WTC11 (cell line): ENCODE results near the gene UTP11. TPM values are rescaled to one million over a fixed set of nuclear protein-coding genes. Genes with fewer than 3 reads are reported as not detected.
A peak's percentile ranks its signal among the peaks of the same experiment; 100 is the strongest.

Experiments
- ATAC-seq: fragments of 200-7000 bp; cut with Tn5 transposase; 2 replicates; pipeline ENCODE4 v1.10.0; 2021; ENCODE audit warnings: mild to moderate bottlenecking, moderate library complexity
- CTCF ChIA-PET: fragments of 300-600 bp; sonication (Branson Sonifier 250); formaldehyde crosslinking; loops from one replicate; lab custom pipeline; 2021; ENCODE audit warnings: antibody characterized with exemption; lab: Charles Lee
- POLR2A ChIA-PET: fragments of 350-600 bp; sonication (Branson Sonifier 250); formaldehyde crosslinking; loops from one replicate; lab custom pipeline; 2021; ENCODE audit warnings: antibody characterized with exemption; lab: Charles Lee
- DNase-seq: peaks from one replicate; pipeline ENCODE4 v3.0.0; 2021; ENCODE audit warnings: low spot score
- H3K27ac Mint-ChIP-seq: 2 replicates; pipeline ENCODE4 v1.8.0; 2021; ENCODE audit warnings: mixed read lengths
- H3K27me3 Mint-ChIP-seq: 2 replicates; pipeline ENCODE4 v1.8.0; 2021; ENCODE audit warnings: low read depth, mild to moderate bottlenecking, moderate library complexity, mixed read lengths
- H3K36me3 Mint-ChIP-seq: 2 replicates; pipeline ENCODE4 v1.8.0; 2021; ENCODE audit warnings: mixed read lengths
- H3K4me1 Mint-ChIP-seq: 2 replicates; pipeline ENCODE4 v1.8.0; 2022; ENCODE audit warnings: mixed read lengths
- H3K4me3 Mint-ChIP-seq: 2 replicates; pipeline ENCODE4 v1.8.0; 2021; ENCODE audit warnings: mild to moderate bottlenecking, moderate library complexity, mixed read lengths
- H3K9me3 Mint-ChIP-seq: 2 replicates; pipeline ENCODE4 v1.8.0; 2021; ENCODE audit warnings: mixed read lengths
- ATF1 ChIP-seq: sonication (generic); formaldehyde crosslinking; IDR thresholded peaks from 2 replicates; pipeline ENCODE4 v1.8.1; 2023; ENCODE audit warnings: mild to moderate bottlenecking, moderate library complexity, missing genetic modification reagents
- ATF6 ChIP-seq: sonication (generic); formaldehyde crosslinking; IDR thresholded peaks from 2 replicates; pipeline ENCODE4 v1.8.1; 2023; ENCODE audit warnings: mild to moderate bottlenecking, missing genetic modification reagents
- FOXP4 ChIP-seq: sonication (generic); formaldehyde crosslinking; IDR thresholded peaks from 2 replicates; pipeline ENCODE4 v1.8.0; 2022; ENCODE audit warnings: mild to moderate bottlenecking, missing genetic modification reagents
- MYBL2 ChIP-seq: sonication (generic); formaldehyde crosslinking; IDR thresholded peaks from 2 replicates; pipeline ENCODE4 v1.8.1; 2023; ENCODE audit warnings: mild to moderate bottlenecking, moderate library complexity, missing genetic modification reagents
- SMAD3 ChIP-seq: sonication (generic); formaldehyde crosslinking; IDR thresholded peaks from 2 replicates; pipeline ENCODE4 v1.8.0; 2022; ENCODE audit warnings: missing genetic modification reagents, mild to moderate bottlenecking, borderline replicate concordance
- ZBTB21 ChIP-seq: sonication (generic); formaldehyde crosslinking; IDR thresholded peaks from 2 replicates; pipeline ENCODE4 v1.8.1; 2023; ENCODE audit warnings: mild to moderate bottlenecking, missing genetic modification reagents, borderline replicate concordance
- ZMAT4 ChIP-seq: fragments of 250-450 bp; sonication (Bioruptor Pico); IDR thresholded peaks from 2 replicates; pipeline ENCODE4 v1.9.0; 2021; ENCODE audit warnings: mild to moderate bottlenecking
- ZNF263 ChIP-seq: sonication (generic); formaldehyde crosslinking; IDR thresholded peaks from 2 replicates; pipeline ENCODE4 v1.8.1; 2022; ENCODE audit warnings: low read depth, mild to moderate bottlenecking, moderate library complexity, missing genetic modification reagents
- ZNF423 ChIP-seq: fragments of 250-450 bp; sonication (Bioruptor Pico); IDR thresholded peaks from 2 replicates; pipeline ENCODE4 v2.1.2; 2022; ENCODE audit warnings: mild to moderate bottlenecking, moderate library complexity
- total RNA-seq: library from RNA; stranded (reverse); gene quantifications from 3 replicates; pipeline ENCODE4 v1.2.3, GENCODE V29; 2021
- TF ChIP-seq, protein P1 (sequence below): sonication (generic); formaldehyde crosslinking; IDR thresholded peaks from 2 replicates; pipeline ENCODE4 v1.8.1; 2023; ENCODE audit warnings: mild to moderate bottlenecking, missing genetic modification reagents, moderate library complexity
- TF ChIP-seq, protein P2 (sequence below): fragments of 200-600 bp; IDR thresholded peaks from 2 replicates; pipeline ENCODE4 v1.8.0; 2022; ENCODE audit warnings: antibody characterized with exemption

The UTP11 gene
- total RNA-seq, 1 experiment from 2014 or later: 42.2 TPM

GRCh38 chr1:38025233-38025632 is 12.7 kb downstream of the UTP11 start (continued):
- TF ChIP-seq SMAD3 (CRISPR knock-in tag) (no peak), FOXP4 (no peak)
- TF ChIP-seq, all 79 proteins: peak for 0

DNA sequence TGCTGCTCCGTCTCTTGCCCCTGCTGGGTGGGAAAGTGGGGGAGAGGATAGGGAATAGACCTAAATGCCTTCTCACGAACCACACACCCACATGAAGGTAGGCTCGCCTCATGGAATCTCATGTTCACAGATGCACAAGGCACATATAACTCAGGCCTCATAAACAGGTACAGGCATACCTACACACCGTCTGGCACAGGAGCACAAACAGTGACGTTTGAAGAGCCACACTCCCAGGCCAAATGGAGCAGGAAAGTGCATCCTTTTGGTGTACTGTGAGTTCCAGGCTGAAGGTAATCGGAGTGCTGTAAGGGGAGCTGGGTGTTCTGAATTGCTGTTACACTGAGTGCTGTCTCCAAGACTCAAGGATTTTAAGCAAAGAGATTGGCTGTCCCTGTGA is 13.1 kb downstream of the UTP11 start:
- DNase-seq: no peak
- ATAC-seq: no peak
- Mint-ChIP-seq H3K9me3 (no peaks in the 10 kb centered on the region), H3K27me3 (no peaks in the 10 kb centered on the region), H3K27ac (peak overlapping the region; percentile 13; the same call in 1 of the 2 replicates), H3K4me3 (no peak overlapping the region), H3K36me3 (peaks cover 41% of the 10 kb centered on the region), H3K4me1 (peaks cover 46% of the 10 kb centered on the region)
- POLR2A ChIA-PET: no interaction called here
- CTCF ChIA-PET: interaction anchor here (0.8 to 6.7 kb wide), 5 partner anchors 14 to 67 kb away, joined by 3 to 79 read pairs (median 7); no protein-coding TSS in a partner anchor
- TF ChIP-seq ZNF423 (CRISPR knock-in tag): no peak
- no peak for TF ChIP-seq ZMAT4 (CRISPR knock-in tag)
- TF ChIP-seq ZBTB21 (CRISPR knock-in tag): no peak
- TF ChIP-seq ATF1 (CRISPR knock-in tag): no peak
- TF ChIP-seq ATF6 (CRISPR knock-in tag): no peak
- TF ChIP-seq MYBL2 (CRISPR knock-in tag): no peak

DNA sequence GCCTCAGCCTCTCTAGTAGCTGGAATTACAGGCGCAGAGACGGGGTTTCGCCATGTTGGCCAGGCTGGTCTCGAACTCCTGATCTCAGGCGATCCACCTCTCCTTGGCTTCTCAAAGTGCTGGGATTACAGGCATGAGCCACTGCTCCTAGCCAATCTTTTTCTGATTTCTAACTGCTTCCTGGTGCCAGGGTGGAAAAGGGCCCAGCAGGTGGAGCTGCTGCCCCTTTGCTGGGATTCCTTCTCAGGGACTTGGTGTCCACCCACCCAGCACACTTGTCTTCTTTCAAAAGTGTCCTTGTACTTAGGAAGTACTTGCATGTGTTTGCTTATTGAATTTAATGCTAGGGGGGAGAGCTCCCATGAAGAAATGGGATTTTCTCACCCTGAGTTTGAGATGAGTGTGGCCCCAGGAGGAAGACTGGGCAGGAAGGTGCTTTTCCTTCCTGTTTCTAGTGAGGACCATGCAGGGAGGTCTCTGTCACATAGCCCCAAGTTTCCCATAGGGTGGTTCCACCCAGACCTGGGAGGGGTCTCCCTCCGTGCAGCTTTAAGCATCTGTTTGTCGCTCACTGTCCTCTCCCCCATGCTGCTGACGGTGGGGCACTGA is 14.2 kb downstream of the UTP11 start:
- CTCF ChIA-PET: interaction anchor here (0.6 to 6.7 kb wide), 14 partner anchors 7 to 476 kb away, joined by 3 to 79 read pairs (median 6); no protein-coding TSS in a partner anchor
- Mint-ChIP-seq H3K9me3 (no peaks in the 10 kb centered on the region), H3K4me1 (peaks cover 54% of the 10 kb centered on the region), H3K4me3 (no peak overlapping the region), H3K27me3 (no peaks in the 10 kb centered on the region), H3K27ac (peak overlapping the region; percentile 57; the same call in 1 of the 2 replicates), H3K36me3 (peaks cover 34% of the 10 kb centered on the region)
- DNase-seq (peak; percentile 74), ATAC-seq (peak; percentile 19)
- POLR2A ChIA-PET: interaction anchor here (1.2 to 1.6 kb wide), 2 partner anchors 20 to 30 kb away, joined by 3 to 5 read pairs; no protein-coding TSS in a partner anchor
- TF ChIP-seq ZNF263 (CRISPR knock-in tag): no peak
- TF ChIP-seq, protein P1, sequence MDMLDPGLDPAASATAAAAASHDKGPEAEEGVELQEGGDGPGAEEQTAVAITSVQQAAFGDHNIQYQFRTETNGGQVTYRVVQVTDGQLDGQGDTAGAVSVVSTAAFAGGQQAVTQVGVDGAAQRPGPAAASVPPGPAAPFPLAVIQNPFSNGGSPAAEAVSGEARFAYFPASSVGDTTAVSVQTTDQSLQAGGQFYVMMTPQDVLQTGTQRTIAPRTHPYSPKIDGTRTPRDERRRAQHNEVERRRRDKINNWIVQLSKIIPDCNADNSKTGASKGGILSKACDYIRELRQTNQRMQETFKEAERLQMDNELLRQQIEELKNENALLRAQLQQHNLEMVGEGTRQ (CRISPR knock-in tag): no peak
- TF ChIP-seq, protein P2, sequence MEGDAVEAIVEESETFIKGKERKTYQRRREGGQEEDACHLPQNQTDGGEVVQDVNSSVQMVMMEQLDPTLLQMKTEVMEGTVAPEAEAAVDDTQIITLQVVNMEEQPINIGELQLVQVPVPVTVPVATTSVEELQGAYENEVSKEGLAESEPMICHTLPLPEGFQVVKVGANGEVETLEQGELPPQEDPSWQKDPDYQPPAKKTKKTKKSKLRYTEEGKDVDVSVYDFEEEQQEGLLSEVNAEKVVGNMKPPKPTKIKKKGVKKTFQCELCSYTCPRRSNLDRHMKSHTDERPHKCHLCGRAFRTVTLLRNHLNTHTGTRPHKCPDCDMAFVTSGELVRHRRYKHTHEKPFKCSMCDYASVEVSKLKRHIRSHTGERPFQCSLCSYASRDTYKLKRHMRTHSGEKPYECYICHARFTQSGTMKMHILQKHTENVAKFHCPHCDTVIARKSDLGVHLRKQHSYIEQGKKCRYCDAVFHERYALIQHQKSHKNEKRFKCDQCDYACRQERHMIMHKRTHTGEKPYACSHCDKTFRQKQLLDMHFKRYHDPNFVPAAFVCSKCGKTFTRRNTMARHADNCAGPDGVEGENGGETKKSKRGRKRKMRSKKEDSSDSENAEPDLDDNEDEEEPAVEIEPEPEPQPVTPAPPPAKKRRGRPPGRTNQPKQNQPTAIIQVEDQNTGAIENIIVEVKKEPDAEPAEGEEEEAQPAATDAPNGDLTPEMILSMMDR: peak; percentile 62
